ENCODE data around the gene CRIP1. TPM values are rescaled to one million over a fixed set of nuclear protein-coding genes. Genes with fewer than 3 reads are reported as not detected.

Gene CRIP1
- total RNA-seq, 4 donors from 2014 or later, result 34.0 to 110 (median 54.6) TPM

- Histone ChIP-seq H3K27me3 (peaks cover 0 to 14% (median 0%) of the 10 kb centered on the region in 4 donors), H3K27ac (replicated peaks in 1 of 4) (peak overlapping the region; percentile 93 to 99 (median 96)), H3K36me3 (peaks cover 4 to 13% (median 8%) of the 10 kb centered on the region in 4 donors), H3K4me3 (peak overlapping the region; percentile 68 to 75 (median 72)), H3K9me3 (no peaks in the 10 kb centered on the region), H3K4me1 (peaks cover 60 to 79% (median 69%) of the 10 kb centered on the region in 4 donors)
- intact Hi-C loops (cut with DNase I), result loop anchor here (2.0 to 5.0 kb wide), 2 partner anchors 42 to 119 kb away; no protein-coding TSS in a partner anchor
- no peak for TF ChIP-seq EP300 (IDR thresholded peaks at IDR 0.05)
- TF ChIP-seq, protein P1, sequence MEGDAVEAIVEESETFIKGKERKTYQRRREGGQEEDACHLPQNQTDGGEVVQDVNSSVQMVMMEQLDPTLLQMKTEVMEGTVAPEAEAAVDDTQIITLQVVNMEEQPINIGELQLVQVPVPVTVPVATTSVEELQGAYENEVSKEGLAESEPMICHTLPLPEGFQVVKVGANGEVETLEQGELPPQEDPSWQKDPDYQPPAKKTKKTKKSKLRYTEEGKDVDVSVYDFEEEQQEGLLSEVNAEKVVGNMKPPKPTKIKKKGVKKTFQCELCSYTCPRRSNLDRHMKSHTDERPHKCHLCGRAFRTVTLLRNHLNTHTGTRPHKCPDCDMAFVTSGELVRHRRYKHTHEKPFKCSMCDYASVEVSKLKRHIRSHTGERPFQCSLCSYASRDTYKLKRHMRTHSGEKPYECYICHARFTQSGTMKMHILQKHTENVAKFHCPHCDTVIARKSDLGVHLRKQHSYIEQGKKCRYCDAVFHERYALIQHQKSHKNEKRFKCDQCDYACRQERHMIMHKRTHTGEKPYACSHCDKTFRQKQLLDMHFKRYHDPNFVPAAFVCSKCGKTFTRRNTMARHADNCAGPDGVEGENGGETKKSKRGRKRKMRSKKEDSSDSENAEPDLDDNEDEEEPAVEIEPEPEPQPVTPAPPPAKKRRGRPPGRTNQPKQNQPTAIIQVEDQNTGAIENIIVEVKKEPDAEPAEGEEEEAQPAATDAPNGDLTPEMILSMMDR (IDR thresholded peaks at IDR 0.05), result peak; percentile 56 to 74 (median 72)
- peak; percentile 43 to 55 for TF ChIP-seq POLR2AphosphoS5 (IDR thresholded peaks at IDR 0.05)
- TF ChIP-seq POLR2A (IDR thresholded peaks at IDR 0.05; ENCODE audit: low read depth), result no peak
- DNase-seq (ENCODE audit: extremely low spot score), result no peak
- WGBS, result 2% methylated on average over 28 of the region's 44 CpGs
These were observed 3.0 kb downstream of the CRIP1 start for GRCh38 chr14:105489542-105490266.

GRCh38 chr14:105490267-105490571 is 3.5 kb downstream of the CRIP1 start:
- peaks cover 4 to 13% (median 8%) of the 10 kb centered on the region in 4 donors for H3K36me3 ChIP-seq
- WGBS, result 0% methylated on average over 8 of the region's 33 CpGs
- peaks cover 55 to 74% (median 64%) of the 10 kb centered on the region in 4 donors for H3K4me1 ChIP-seq
- H3K27me3 ChIP-seq, result peaks cover 0 to 14% (median 0%) of the 10 kb centered on the region in 4 donors
- H3K27ac ChIP-seq (replicated peaks in 1 of 4), result peak overlapping the region; percentile 93 to 99 (median 96)
- TF ChIP-seq, protein P1 (IDR thresholded peaks at IDR 0.05), result no peak
- no peak for TF ChIP-seq POLR2A (IDR thresholded peaks at IDR 0.05; ENCODE audit: low read depth)
- no peak for TF ChIP-seq POLR2AphosphoS5 (IDR thresholded peaks at IDR 0.05)
- TF ChIP-seq EP300 (IDR thresholded peaks at IDR 0.05), result no peak
- no peaks in the 10 kb centered on the region for H3K9me3 ChIP-seq
- intact Hi-C loops (cut with DNase I), result loop anchor here (2.0 kb wide), 1 partner anchor 119 kb away; no protein-coding TSS in a partner anchor
- DNase-seq (ENCODE audit: extremely low spot score), result no peak
- peak overlapping the region; percentile 68 to 75 (median 72) for H3K4me3 ChIP-seq

DNA sequence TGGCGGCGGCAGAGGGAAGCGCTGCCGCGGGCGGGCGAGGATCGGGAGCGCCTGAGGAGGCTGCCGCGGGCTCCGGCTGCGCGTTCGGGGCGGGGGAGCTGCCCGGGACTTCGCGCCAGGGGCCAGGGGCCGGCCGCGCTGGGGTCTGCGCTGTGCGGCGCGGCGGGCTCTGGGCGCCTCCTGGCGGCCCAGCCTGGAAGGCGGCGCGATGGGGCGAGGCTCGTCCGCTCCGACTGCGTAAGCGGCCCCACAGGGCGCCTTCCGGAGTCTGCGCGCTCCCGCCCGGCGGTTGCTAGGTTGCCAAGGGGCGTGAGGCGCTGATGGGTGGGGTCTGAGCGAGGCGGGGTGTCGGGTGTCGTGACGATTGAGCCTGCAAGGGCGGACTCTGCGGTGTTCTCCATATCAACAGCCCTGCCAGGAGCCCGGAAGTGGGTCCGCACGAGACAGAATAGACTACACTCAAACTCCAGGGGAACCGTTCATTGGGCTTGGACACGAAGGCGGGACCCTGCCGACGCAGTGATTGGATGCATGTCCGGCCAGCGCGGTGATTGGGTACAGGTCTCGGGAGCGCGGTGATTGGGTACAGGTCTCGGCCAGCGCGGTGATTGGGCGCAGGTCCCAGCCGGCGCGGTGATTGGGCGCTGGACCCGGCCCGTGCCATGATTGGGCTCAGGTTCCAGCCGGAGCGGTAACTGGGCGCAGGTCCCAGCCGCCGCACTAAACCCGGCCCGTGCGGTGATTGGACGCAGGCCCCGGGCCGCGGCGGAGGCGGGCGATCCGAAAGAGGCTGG is 4.1 kb downstream of the CRIP1 start, which contains the start of gene TEDC1:
TSS of gene TEDC1 (plus strand) at position 675 of the 794 bp plus-strand sequence. CDS start 130 bp downstream, outside the sequence.
- intact Hi-C loops (cut with DNase I), result loop anchor here (2.0 kb wide), 1 partner anchor 120 kb away; no protein-coding TSS in a partner anchor

DNA sequence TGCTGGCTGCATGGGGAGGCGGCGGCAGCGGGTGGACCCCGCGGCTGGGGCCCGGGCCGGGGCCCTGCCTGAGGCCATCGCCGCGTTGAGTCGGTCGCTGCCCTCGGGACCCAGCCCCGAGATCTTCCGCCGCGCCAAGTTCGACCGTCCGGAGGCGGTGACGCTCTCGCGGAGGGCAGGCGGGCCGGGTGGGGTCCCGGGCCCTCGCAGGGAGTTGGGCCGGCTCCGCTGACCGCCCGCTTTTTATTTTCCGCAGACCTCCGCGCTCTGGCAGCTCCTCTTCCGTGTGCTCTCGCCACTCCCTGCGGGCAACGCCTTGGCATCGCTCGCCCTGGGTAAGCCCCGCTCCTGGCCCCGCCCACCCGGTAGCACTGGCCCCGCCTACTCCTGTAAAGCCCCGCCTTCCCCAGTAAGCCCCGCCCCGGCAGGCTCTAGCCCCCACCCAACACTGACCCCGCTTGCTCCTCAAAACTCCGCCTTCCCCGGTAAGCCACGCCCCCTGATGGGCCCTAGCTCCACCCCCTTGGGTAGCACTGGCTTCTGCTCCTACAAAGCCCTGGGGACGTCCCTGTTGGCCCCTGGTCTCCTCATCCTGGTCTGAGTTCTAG is 4.8 kb downstream of the CRIP1 start:
- Histone ChIP-seq H3K27me3 (peaks cover 0 to 14% (median 0%) of the 10 kb centered on the region in 4 donors), H3K9me3 (no peaks in the 10 kb centered on the region), H3K4me1 (peaks cover 48 to 61% (median 51%) of the 10 kb centered on the region in 4 donors), H3K27ac (replicated peaks in 1 of 4) (peak overlapping the region; percentile 82 to 99 (median 94)), H3K36me3 (peaks cover 4 to 13% (median 8%) of the 10 kb centered on the region in 4 donors), H3K4me3 (peak overlapping the region; percentile 66 to 75 (median 74))
- no peak for TF ChIP-seq EP300 (IDR thresholded peaks at IDR 0.05)
- WGBS, result 2% methylated on average over 44 of the region's 53 CpGs
- intact Hi-C loops (cut with DNase I), result loop anchor here (2.0 kb wide), 1 partner anchor 121 kb away; no protein-coding TSS in a partner anchor
- DNase-seq (ENCODE audit: extremely low spot score), result no peak

More for the DNA sequence above, 4.1 kb downstream of the CRIP1 start, which contains the start of gene TEDC1:
- Histone ChIP-seq H3K27ac (replicated peaks in 1 of 4) (peak within 1 kb of the TSS; percentile 93 to 99 (median 96)), H3K4me1 (peaks cover 55 to 68% (median 58%) of the 10 kb centered on the region in 4 donors), H3K9me3 (no peaks in the 10 kb centered on the region), H3K4me3 (peak within 1 kb of the TSS; percentile 68 to 75 (median 74)), H3K27me3 (peaks cover 0 to 14% (median 0%) of the 10 kb centered on the region in 4 donors), H3K36me3 (peaks cover 4 to 13% (median 8%) of the 10 kb centered on the region in 4 donors)
- WGBS, result no CpG with 5 or more reads among the region's 94 CpGs
- TF ChIP-seq EP300 (IDR thresholded peaks at IDR 0.05) (no peak), POLR2AphosphoS5 (IDR thresholded peaks at IDR 0.05) (peak; percentile 62 to 81)
- TF ChIP-seq, protein P1 (IDR thresholded peaks at IDR 0.05), result peak; percentile 88 to 96 (median 96)
- DNase-seq (ENCODE audit: extremely low spot score), result peak; percentile 100
